ENCODE data around the gene ITIH1. TPM values are rescaled to one million over a fixed set of nuclear protein-coding genes. Genes with fewer than 3 reads are reported as not detected.

ITIH1 gene
- total and polyA plus RNA-seq, 2 donors (not counting 3 experiments of a cell fraction or from before 2014, with no cell fraction given), result not detected

DNA sequence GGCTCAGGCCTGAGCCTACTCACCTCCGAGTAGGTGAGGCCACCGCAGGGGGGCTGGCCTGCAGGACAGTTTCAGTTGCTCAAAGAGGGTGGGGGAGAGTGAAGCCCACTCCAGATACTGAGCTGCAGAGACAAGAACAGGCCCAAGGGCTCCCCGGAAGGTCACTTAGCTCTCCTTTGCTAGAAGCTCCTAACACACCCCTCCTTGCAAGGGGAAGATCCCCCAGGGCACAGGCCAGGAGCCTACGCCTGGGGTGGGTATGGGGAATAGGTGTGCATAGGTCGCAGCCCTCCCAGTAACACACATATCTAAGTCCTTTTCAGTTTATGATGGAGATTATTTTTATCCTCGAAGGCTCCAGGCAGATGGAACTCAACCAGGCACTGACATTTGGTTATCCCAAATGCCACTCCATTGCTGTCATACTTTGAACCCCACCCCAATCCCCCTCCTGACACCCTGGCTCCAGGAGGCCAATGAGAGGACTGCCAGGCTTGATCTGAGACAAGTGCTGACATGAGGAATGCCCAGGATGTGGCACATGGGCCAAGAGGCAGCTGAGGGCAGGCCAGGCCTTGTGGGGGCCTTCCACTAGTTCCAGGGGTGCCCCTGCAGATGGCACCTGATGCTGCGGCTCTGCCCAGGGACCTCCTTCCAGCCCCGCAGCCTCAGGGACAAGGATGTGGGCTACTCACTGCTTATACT, 58.5 kb downstream of the ITIH1 start:
- CTCF ChIA-PET, result interaction anchor here (1.4 to 2.8 kb wide), 3 partner anchors 10 to 37 kb away, joined by 3 to 10 read pairs (median 8); no protein-coding TSS in a partner anchor
- no peak for FAIRE-seq

More for the DNA sequence above, 58.5 kb downstream of the ITIH1 start:
- BruUV-seq (replicated peaks), result no TSS peak
- peaks cover 0 to 2% of the 10 kb centered on the region in 2 experiments for H3K36me3 ChIP-seq (ENCODE audit: control insufficient read depth in 2 of 2, extremely low read depth in 1 of 2, insufficient read depth in 2 of 2, low read length in 2 of 2)
- no peak for TF ChIP-seq CTCF (IDR thresholded peaks at IDR 0.05; ENCODE audit: extremely low read depth in 1 of 2, insufficient read depth in 1 of 2, low read depth in 1 of 2, low read length in 2 of 2)
- no peak for TF ChIP-seq POLR2AphosphoS5 (IDR thresholded peaks at IDR 0.05; ENCODE audit: insufficient read depth, low read depth, low read length)
- no peak for TF ChIP-seq GATA2 (IDR thresholded peaks at IDR 0.05; ENCODE audit: insufficient read depth, insufficient read length, low read depth, low read length)
- TF ChIP-seq MAX (IDR thresholded peaks at IDR 0.05; ENCODE audit: insufficient read depth, insufficient read length), result no peak
- no peak for TF ChIP-seq JUN (IDR thresholded peaks at IDR 0.05; ENCODE audit: borderline replicate concordance, insufficient read depth, insufficient read length, low read depth)
- no peak for TF ChIP-seq MYC (IDR thresholded peaks at IDR 0.05; ENCODE audit: low read depth, low read length)
- POLR2A ChIA-PET, result no interaction called here
- no peaks in the 10 kb centered on the region for H3K27me3 ChIP-seq (ENCODE audit: control insufficient read depth in 2 of 2, insufficient read depth in 2 of 2, low read length in 2 of 2)
- no peak for DNase-seq (ENCODE audit: low read depth, low spot score)
- no peak overlapping the region for H3K4me2 ChIP-seq (ENCODE audit: insufficient read depth, low read length)
- intact Hi-C loops (cut with micrococcal nuclease), result no loop called here
- H3K4me3 ChIP-seq (replicated peaks in 1 of 3; ENCODE audit: insufficient read depth in 1 of 3, low read depth in 1 of 3, low read length in 3 of 3), result no peak overlapping the region
- peaks cover 6% of the 10 kb centered on the region for H3K4me1 ChIP-seq (ENCODE audit: control insufficient read depth, extremely low read depth, insufficient read depth, low read length)
- H2AFZ ChIP-seq (ENCODE audit: low read depth, low read length), result no peak overlapping the region
- no peaks in the 10 kb centered on the region for H3K9me3 ChIP-seq (replicated peaks; ENCODE audit: control insufficient read depth, insufficient read depth, low read length)
- H3K79me2 ChIP-seq (ENCODE audit: control insufficient read depth, insufficient read depth, low read length), result no peaks in the 10 kb centered on the region
- no peak overlapping the region for H3K27ac ChIP-seq (ENCODE audit: insufficient read depth, low read depth, low read length)
- no peaks in the 10 kb centered on the region for H4K20me1 ChIP-seq (replicated peaks; ENCODE audit: control insufficient read depth, extremely low read depth, insufficient read depth, low read length)
- H3K9ac ChIP-seq (replicated peaks; ENCODE audit: extremely low read depth, insufficient read depth, low read length), result no peak overlapping the region
- dilution Hi-C loops (cut with MboI; ENCODE audit: extremely low pct_ligation_motif_present, low sequenced_read_pairs), result no loop called here
- H3K9me1 ChIP-seq (replicated peaks; ENCODE audit: control insufficient read depth, extremely low read depth, insufficient read depth, low read length), result no peaks in the 10 kb centered on the region

Data from endothelial cell of umbilical vein (primary cell).